Psoas muscle (tissue), 8 donors: ENCODE results near the gene KREMEN2. TPM values are rescaled to one million over a fixed set of nuclear protein-coding genes. Genes with fewer than 3 reads are reported as not detected.

Experiments
- ATAC-seq, 4 donors: fragments of 200-7000 bp; cut with Tn5 transposase; one replicate each; pipeline ENCODE4 v1.9.1; 2020; ENCODE audit warnings: moderate library complexity in 3 of 4, mild to moderate bottlenecking in 2 of 4
- DNase-seq, 2 donors: peaks; one replicate each; pipeline ENCODE4 v3.0.0-alpha.2; 2020
- H3K27ac ChIP-seq: fragments of 200-600 bp; one replicate; pipeline ENCODE4 v1.8.0; 2022
- H3K27me3 ChIP-seq, 3 donors: fragments of 200-600 bp in 1 of 3; one replicate each; pipeline versions ENCODE4 v1.6.1 to v1.8.0; 2013 to 2022; ENCODE audit warnings: low read length in 2 of 3, mild to moderate bottlenecking in 2 of 3, moderate library complexity in 1 of 3; ENCODE audit not compliant: insufficient read depth in 3 of 3
- H3K36me3 ChIP-seq, 2 donors: fragments of 200-600 bp in 1 of 2; one replicate each; pipeline versions ENCODE4 v1.6.1 to v1.8.0; 2013 to 2022; ENCODE audit warnings: low read depth in 1 of 2, mild to moderate bottlenecking in 1 of 2, moderate library complexity in 1 of 2; ENCODE audit not compliant: insufficient read depth in 1 of 2
- H3K4me1 ChIP-seq: fragments of 200-600 bp; one replicate; pipeline ENCODE4 v1.8.0; 2022
- H3K4me3 ChIP-seq: fragments of 200-600 bp; one replicate; pipeline ENCODE4 v1.8.0; 2022; ENCODE audit warnings: mild to moderate bottlenecking
- H3K9me3 ChIP-seq: fragments of 200-600 bp; one replicate; pipeline ENCODE4 v1.8.0; 2022
- CTCF ChIP-seq: fragments of 200-600 bp; IDR thresholded peaks from one replicate; pipeline ENCODE4 v1.8.0; 2022; ENCODE audit warnings: antibody characterized with exemption
- WGBS, 3 donors: extraction: QIAGEN DNeasy Blood & Tissue Kit; methylation state at CpG; one replicate each; pipeline versions ENCODE4 v1.1.6 to v1.1.7; 2013; 5-methylcytosine and 5-hydroxymethylcytosine counted together
- intact Hi-C, 2 donors: fragments of 100-400 bp; cut with DNase I; formaldehyde crosslinking; loops; one replicate each; pipeline versions ENCODE4 v1.11.0 to v1.14.2; 2022
- polyA plus RNA-seq, 3 donors: library from polyadenylated mRNA; stranded (reverse); fragments of 200-250 nt; gene quantifications; one replicate each; pipeline ENCODE4 v1.2.3, GENCODE V29; 2013
- total RNA-seq, 4 donors: library from RNA; stranded (reverse); fragmentation: NEBNext Ultra II Directional in 2 of 4; extraction: Animal tissue kit (Norgen Biotek cat#: 25700) in 2 of 4; gene quantifications; one replicate each; pipeline versions ENCODE4 v1.2.1 to v1.2.4, GENCODE V29; 2021 to 2023
- donor health status: healthy with polysubstance abuse.
- donor health status: DM: no; HTN: no; CAD: no; lungs with moderate emphysema.
- donor health status: Bipolar disorder and iron deficiency.
- donor health status: healthy.
- donor health status: DM: yes; HTN: yes; CAD: no.
- donor health status: DM: no; HTN: no; CAD: no.
- donor health status: DM: no; HTN: no; CAD: no.
- donor health status: DM: yes; HTN: yes; CAD: no.

Gene KREMEN2
- total and polyA plus RNA-seq, 7 donors: 0.01 to 0.04 TPM; not detected in 5

GRCh38 chr16:2982402-2982801 is 18.3 kb downstream of the KREMEN2 start:
- Histone ChIP-seq H3K4me1 (peaks cover 28% of the 10 kb centered on the region), H3K27me3 (peaks cover 0 to 6% (median 0%) of the 10 kb centered on the region in 3 donors), H3K27ac (no peak overlapping the region), H3K36me3 (no peaks in the 10 kb centered on the region), H3K4me3 (no peak overlapping the region), H3K9me3 (no peaks in the 10 kb centered on the region)
- ATAC-seq (no peak), DNase-seq (no peak)
- intact Hi-C loops: no loop called here
- WGBS, 3 donors: 85 to 89% (median 88%) methylated on average over 5 of the region's 5 CpGs
- no peak for TF ChIP-seq CTCF

- H3K9me3 ChIP-seq: no peaks in the 10 kb centered on the region
- no peaks in the 10 kb centered on the region for H3K36me3 ChIP-seq
- peak; percentile 84 to 90 for DNase-seq
- H3K4me3 ChIP-seq: peak overlapping the region; percentile 37
- H3K4me1 ChIP-seq: peaks cover 28% of the 10 kb centered on the region
- WGBS, 3 donors: 9 to 14% (median 10%) methylated on average over 29 to 42 of the region's 42 CpGs
- peak; percentile 67 to 73 (median 69) for ATAC-seq
- peak overlapping the region; percentile 24 for H3K27ac ChIP-seq
- intact Hi-C loops: no loop called here
- H3K27me3 ChIP-seq: peaks cover 0 to 6% (median 0%) of the 10 kb centered on the region in 3 donors
- TF ChIP-seq CTCF: peak; percentile 90
Measured at GRCh38 chr16:2983706-2984136, 19.6 kb downstream of the KREMEN2 start.

GRCh38 chr16:2985462-2985861 is 21.4 kb downstream of the KREMEN2 start:
- no peak for TF ChIP-seq CTCF
- H3K27ac ChIP-seq: peak overlapping the region; percentile 74
- no peak overlapping the region for H3K4me3 ChIP-seq
- H3K4me1 ChIP-seq: peaks cover 28% of the 10 kb centered on the region
- H3K36me3 ChIP-seq: no peaks in the 10 kb centered on the region
- intact Hi-C loops: no loop called here
- 22 to 33% (median 32%) methylated on average over 9 of the region's 9 CpGs for WGBS, 3 donors
- H3K9me3 ChIP-seq: no peaks in the 10 kb centered on the region
- ATAC-seq: peak; percentile 53 to 70 (median 65)
- peak in 1 of 2 donors; percentile 75 for DNase-seq
- no peaks in the 10 kb centered on the region for H3K27me3 ChIP-seq

GRCh38 chr16:2985893-2986355 is 21.8 kb downstream of the KREMEN2 start:
- Histone ChIP-seq H3K36me3 (no peaks in the 10 kb centered on the region), H3K27me3 (no peaks in the 10 kb centered on the region), H3K4me3 (no peak overlapping the region), H3K9me3 (no peaks in the 10 kb centered on the region), H3K27ac (peak overlapping the region; percentile 74), H3K4me1 (peaks cover 28% of the 10 kb centered on the region)
- intact Hi-C loops: no loop called here
- DNase-seq (peak in 1 of 2 donors; percentile 77), ATAC-seq (peak; percentile 55 to 80 (median 78))
- WGBS, 3 donors: 25 to 36% (median 33%) methylated on average over 12 to 15 of the region's 15 CpGs
- TF ChIP-seq CTCF: no peak

- no peak for TF ChIP-seq CTCF
- ATAC-seq (no peak), DNase-seq (no peak)
- Histone ChIP-seq H3K4me3 (no peak overlapping the region), H3K27ac (no peak overlapping the region), H3K36me3 (no peaks in the 10 kb centered on the region), H3K9me3 (no peaks in the 10 kb centered on the region), H3K4me1 (peaks cover 28% of the 10 kb centered on the region), H3K27me3 (no peaks in the 10 kb centered on the region)
- intact Hi-C loops: no loop called here
- WGBS, 3 donors: 55 to 69% (median 56%) methylated on average over 16 to 17 of the region's 17 CpGs
Measured at GRCh38 chr16:2986623-2987188, 22.6 kb downstream of the KREMEN2 start.
